LNCAP (cell line): ENCODE results near the gene WWOX.

Source experiments
- CTCF ChIP-seq: fragments of 450-650 bp; IDR thresholded peaks from 2 replicates; pipeline ENCODE4 v1.5.1; 2017; ENCODE audit warnings: mild to moderate bottlenecking

The WWOX gene

GRCh38 chr16:78927766-78928165 lies 828.3 kb downstream of the WWOX start:
- TF ChIP-seq CTCF, result no peak

GRCh38 chr16:78929841-78930240 lies 830.4 kb downstream of the WWOX start:
- no peak for TF ChIP-seq CTCF

- no peak for TF ChIP-seq CTCF
Measured at GRCh38 chr16:78930561-78930960, 831.1 kb downstream of the WWOX start.

- no peak for TF ChIP-seq CTCF
Measured at GRCh38 chr16:78931267-78931666, 831.8 kb downstream of the WWOX start.

GRCh38 chr16:78931678-78932077 lies 832.2 kb downstream of the WWOX start:
- no peak for TF ChIP-seq CTCF

GRCh38 chr16:78932355-78932943 lies 833.0 kb downstream of the WWOX start:
- no peak for TF ChIP-seq CTCF

GRCh38 chr16:78936060-78936459 lies 836.6 kb downstream of the WWOX start:
- no peak for TF ChIP-seq CTCF

GRCh38 chr16:78939597-78939996 lies 840.1 kb downstream of the WWOX start:
- TF ChIP-seq CTCF, result no peak
